Loucy (cell line): ENCODE results near the gene SCMH1.

Experiments used
- H2AFZ ChIP-seq: fragments of 200-600 bp; sonication (generic); 2 replicates; pipeline ENCODE4 v1.6.0; 2016; ENCODE audit warnings: antibody characterized with exemption, mild to moderate bottlenecking, low read length, moderate library complexity
- H3F3A ChIP-seq: fragments of 200-600 bp; 2 replicates; pipeline ENCODE4 v1.6.0; 2016; ENCODE audit warnings: antibody characterized with exemption, low read depth, mild to moderate bottlenecking
- H3K27me3 ChIP-seq: fragments of 200-600 bp; sonication (generic); 2 replicates; pipeline ENCODE4 v1.6.1; 2014; ENCODE audit warnings: low read length, mild to moderate bottlenecking; ENCODE audit not compliant: insufficient read depth, poor library complexity, severe bottlenecking
- H3K36me3 ChIP-seq: fragments of 200-600 bp; sonication (generic); 2 replicates; pipeline ENCODE4 v1.6.1; 2016; ENCODE audit warnings: low read length; ENCODE audit not compliant: insufficient read depth
- H3K4me1 ChIP-seq: fragments of 200-600 bp; sonication (generic); 2 replicates; pipeline ENCODE4 v1.5.1; 2014; ENCODE audit warnings: low read length, mild to moderate bottlenecking; ENCODE audit not compliant: insufficient read depth, poor library complexity, severe bottlenecking
- H3K4me2 ChIP-seq: fragments of 200-600 bp; sonication (generic); 2 replicates; pipeline ENCODE4 v1.6.0; 2014; ENCODE audit warnings: antibody characterized with exemption, low read length, low read depth, mild to moderate bottlenecking; ENCODE audit not compliant: poor library complexity, severe bottlenecking
- H3K4me3 ChIP-seq: fragments of 200-600 bp; sonication (generic); 2 replicates; pipeline ENCODE4 v1.5.1; 2014; ENCODE audit warnings: low read length, mild to moderate bottlenecking, mixed read lengths; ENCODE audit not compliant: poor library complexity, severe bottlenecking
- H3K79me2 ChIP-seq: fragments of 200-600 bp; sonication (generic); 2 replicates; pipeline ENCODE4 v1.6.1; 2014; ENCODE audit warnings: low read length; ENCODE audit not compliant: insufficient read depth
- H3K9ac ChIP-seq: fragments of 200-600 bp; sonication (generic); 2 replicates; pipeline ENCODE4 v1.6.0; 2014; ENCODE audit warnings: mild to moderate bottlenecking, low read depth, low read length, moderate library complexity; ENCODE audit not compliant: poor library complexity, severe bottlenecking
- H3K9me2 ChIP-seq: fragments of 200-600 bp; sonication (generic); replicated peaks from 2 replicates; pipeline ENCODE4 v1.6.1; 2016; ENCODE audit warnings: low read depth, low read length, mixed read lengths
- H3K9me3 ChIP-seq: fragments of 200-600 bp; sonication (generic); 2 replicates; pipeline ENCODE4 v1.6.1; 2014; ENCODE audit warnings: mild to moderate bottlenecking, antibody characterized with exemption, low read length, low read depth; ENCODE audit not compliant: insufficient read depth
- H4K20me1 ChIP-seq: fragments of 200-600 bp; sonication (generic); 2 replicates; pipeline ENCODE4 v1.6.0; 2014; ENCODE audit warnings: antibody characterized with exemption, low read length, mild to moderate bottlenecking; ENCODE audit not compliant: insufficient read depth, poor library complexity, severe bottlenecking
- EZH2phosphoT487 ChIP-seq: fragments of 200-600 bp; IDR thresholded peaks from 2 replicates; pipeline ENCODE4 v1.6.1; 2018; ENCODE audit warnings: antibody characterized with exemption, mild to moderate bottlenecking, moderate library complexity, borderline replicate concordance
- TF ChIP-seq, protein P1 (sequence below): fragments of 200-600 bp; sonication (generic); conservative IDR thresholded peaks from 2 replicates; pipeline ENCODE4 v1.5.1; 2014; ENCODE audit warnings: mild to moderate bottlenecking, antibody characterized with exemption, low read length

SCMH1 gene

DNA sequence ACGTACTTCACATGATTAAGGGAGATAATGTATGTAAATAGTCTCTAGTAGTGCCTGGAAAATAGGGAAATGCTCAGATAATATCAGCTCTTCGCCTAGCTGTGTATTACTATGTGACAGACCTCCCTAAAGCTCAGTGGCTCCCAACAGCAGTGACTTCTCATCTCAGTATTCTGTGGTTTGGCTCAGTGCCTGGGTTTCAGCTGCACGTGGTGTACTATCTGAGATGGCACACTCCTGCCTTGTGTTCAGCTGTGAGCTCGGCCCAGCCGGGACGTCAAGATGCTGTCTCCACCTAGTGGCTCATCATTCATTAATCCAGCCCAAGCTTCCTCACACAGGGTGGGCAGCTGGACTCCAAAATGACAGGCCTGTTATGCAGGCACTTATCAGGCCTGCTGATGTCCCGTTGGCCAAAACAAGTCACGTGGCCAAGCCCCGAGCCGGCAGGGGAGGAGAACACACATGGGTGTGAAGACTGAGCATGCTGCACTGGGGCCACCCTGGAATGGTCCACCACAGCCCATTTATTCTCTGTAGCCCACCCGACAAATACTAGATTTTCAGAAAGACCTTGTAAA, 238.4 kb downstream of the SCMH1 start:
- Histone ChIP-seq H4K20me1 (peaks cover 9% of the 10 kb centered on the region), H3K4me3 (no peak overlapping the region), H3K4me1 (peaks cover 15% of the 10 kb centered on the region), H3F3A (peaks cover 14% of the 10 kb centered on the region), H3K9ac (no peak overlapping the region), H2AFZ (no peak overlapping the region), H3K27me3 (no peaks in the 10 kb centered on the region), H3K36me3 (peaks cover 93% of the 10 kb centered on the region), H3K4me2 (peak overlapping the region; percentile 39), H3K79me2 (peaks cover 6% of the 10 kb centered on the region; the same call in 1 of the 2 replicates), H3K9me3 (no peaks in the 10 kb centered on the region), H3K9me2 (no peaks in the 10 kb centered on the region)
- no peak for TF ChIP-seq EZH2phosphoT487
- TF ChIP-seq, protein P1, sequence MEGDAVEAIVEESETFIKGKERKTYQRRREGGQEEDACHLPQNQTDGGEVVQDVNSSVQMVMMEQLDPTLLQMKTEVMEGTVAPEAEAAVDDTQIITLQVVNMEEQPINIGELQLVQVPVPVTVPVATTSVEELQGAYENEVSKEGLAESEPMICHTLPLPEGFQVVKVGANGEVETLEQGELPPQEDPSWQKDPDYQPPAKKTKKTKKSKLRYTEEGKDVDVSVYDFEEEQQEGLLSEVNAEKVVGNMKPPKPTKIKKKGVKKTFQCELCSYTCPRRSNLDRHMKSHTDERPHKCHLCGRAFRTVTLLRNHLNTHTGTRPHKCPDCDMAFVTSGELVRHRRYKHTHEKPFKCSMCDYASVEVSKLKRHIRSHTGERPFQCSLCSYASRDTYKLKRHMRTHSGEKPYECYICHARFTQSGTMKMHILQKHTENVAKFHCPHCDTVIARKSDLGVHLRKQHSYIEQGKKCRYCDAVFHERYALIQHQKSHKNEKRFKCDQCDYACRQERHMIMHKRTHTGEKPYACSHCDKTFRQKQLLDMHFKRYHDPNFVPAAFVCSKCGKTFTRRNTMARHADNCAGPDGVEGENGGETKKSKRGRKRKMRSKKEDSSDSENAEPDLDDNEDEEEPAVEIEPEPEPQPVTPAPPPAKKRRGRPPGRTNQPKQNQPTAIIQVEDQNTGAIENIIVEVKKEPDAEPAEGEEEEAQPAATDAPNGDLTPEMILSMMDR = peak; percentile 79

DNA sequence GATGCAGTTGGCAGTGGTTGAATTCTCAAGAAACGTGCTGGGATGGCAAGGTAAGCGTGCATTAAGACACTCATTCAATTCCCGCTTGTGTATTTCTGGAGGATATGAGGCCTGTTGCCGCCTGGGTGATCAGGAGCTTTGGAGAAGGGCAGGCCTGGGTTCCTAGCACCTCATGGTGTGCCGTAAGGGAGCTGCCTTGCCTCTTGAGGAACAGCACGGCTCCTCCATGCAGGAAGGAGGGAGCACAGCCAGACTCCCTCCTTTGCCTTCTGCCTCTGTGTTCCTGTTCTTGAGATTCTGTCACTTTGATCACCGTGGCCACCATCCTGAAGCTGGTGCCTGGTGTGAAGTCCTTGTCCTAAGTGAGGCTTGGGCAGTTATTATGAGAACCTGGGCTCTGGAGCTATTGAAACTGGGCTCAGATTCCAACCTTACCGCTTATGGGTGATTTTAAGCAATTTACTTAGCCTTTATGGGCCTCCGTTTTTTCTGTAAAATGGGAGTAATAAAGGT, 238.9 kb downstream of the SCMH1 start:
- H3K9ac ChIP-seq = no peak overlapping the region
- peaks cover 93% of the 10 kb centered on the region for H3K36me3 ChIP-seq
- H3F3A ChIP-seq = peaks cover 14% of the 10 kb centered on the region
- no peak overlapping the region for H2AFZ ChIP-seq
- no peak overlapping the region for H3K4me3 ChIP-seq
- peaks cover 9% of the 10 kb centered on the region; the same call in 1 of the 2 replicates for H3K79me2 ChIP-seq
- no peaks in the 10 kb centered on the region for H3K9me2 ChIP-seq
- peaks cover 15% of the 10 kb centered on the region for H3K4me1 ChIP-seq
- peaks cover 9% of the 10 kb centered on the region for H4K20me1 ChIP-seq
- no peaks in the 10 kb centered on the region for H3K9me3 ChIP-seq
- H3K4me2 ChIP-seq = peak overlapping the region; percentile 39
- no peaks in the 10 kb centered on the region for H3K27me3 ChIP-seq
- TF ChIP-seq EZH2phosphoT487 = no peak
- TF ChIP-seq, protein P1 = no peak

DNA sequence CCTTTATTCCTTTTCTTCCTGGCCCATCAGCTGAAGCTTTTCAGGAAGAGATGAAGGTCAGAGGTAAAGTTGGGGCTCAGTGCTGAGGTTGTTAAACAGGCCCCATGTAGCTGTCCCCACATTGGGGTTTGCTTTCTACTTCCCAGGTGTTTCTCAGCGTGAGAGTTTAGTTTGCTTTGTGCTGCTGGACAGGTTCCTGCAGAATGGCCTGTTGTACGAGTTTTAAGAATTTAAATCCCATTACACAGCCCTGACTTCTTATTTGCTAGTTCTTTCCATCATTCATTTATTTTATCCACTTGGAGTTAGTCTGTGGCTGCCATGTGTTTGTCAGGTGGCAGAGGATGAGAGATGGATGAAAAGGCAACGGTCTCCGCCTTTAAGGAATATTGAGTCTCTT, 243.4 kb downstream of the SCMH1 start:
- H3K9me2 ChIP-seq = no peaks in the 10 kb centered on the region
- H3K9me3 ChIP-seq = no peaks in the 10 kb centered on the region
- no peak overlapping the region for H3K9ac ChIP-seq
- peaks cover 14% of the 10 kb centered on the region for H3F3A ChIP-seq
- no peaks in the 10 kb centered on the region for H3K27me3 ChIP-seq
- TF ChIP-seq EZH2phosphoT487 = no peak
- TF ChIP-seq, protein P1 = no peak
- no peak overlapping the region for H2AFZ ChIP-seq
- H3K36me3 ChIP-seq = peaks cover 91% of the 10 kb centered on the region
- no peak overlapping the region for H3K4me2 ChIP-seq
- no peak overlapping the region for H3K4me3 ChIP-seq
- peaks cover 29% of the 10 kb centered on the region; the same call in 1 of the 2 replicates for H3K79me2 ChIP-seq
- no peaks in the 10 kb centered on the region for H4K20me1 ChIP-seq
- peaks cover 12% of the 10 kb centered on the region for H3K4me1 ChIP-seq
